ENCODE measurements around the gene CIDEB.
"Not testable (repeated sequence)": the region's sequence is repeated elsewhere in the genome, so short reads cannot be mapped to it uniquely, and the experiment has no call there.

The CIDEB gene

GRCh38 chr14:24307575-24308341 is at the start of gene CIDEB:
CIDEB (minus strand) TSS chr14:24307977; CDS start chr14:24307858, 119 bp downstream.
- no peak within 1 kb of the TSS for H3K4me3 ChIP-seq (ENCODE audit: low read length)
- TF ChIP-seq CTCF (conservative IDR thresholded peaks at IDR 0.05; ENCODE audit: low read depth, low read length): peak; percentile 98
- no peak for DNase-seq (ENCODE audit: low read depth)

- no peak for DNase-seq (ENCODE audit: low read depth)
- H3K4me3 ChIP-seq (ENCODE audit: low read length): no peak overlapping the region
- no peak for TF ChIP-seq CTCF (conservative IDR thresholded peaks at IDR 0.05; ENCODE audit: low read depth, low read length)
Observed at GRCh38 chr14:24356208-24356607, 48.4 kb upstream of the CIDEB start.

- no peak for TF ChIP-seq CTCF (conservative IDR thresholded peaks at IDR 0.05; ENCODE audit: low read depth, low read length)
- H3K4me3 ChIP-seq (ENCODE audit: low read length): no peak overlapping the region
- DNase-seq (ENCODE audit: low read depth): no peak
Observed at GRCh38 chr14:24355009-24355408, 47.2 kb upstream of the CIDEB start.

- H3K4me3 ChIP-seq (ENCODE audit: low read length); DNase-seq (ENCODE audit: low read depth): not testable (repeated sequence)
Observed at GRCh38 chr14:24354482-24354825, 46.7 kb upstream of the CIDEB start.

- no peak for DNase-seq (ENCODE audit: low read depth)
- no peak for TF ChIP-seq CTCF (conservative IDR thresholded peaks at IDR 0.05; ENCODE audit: low read depth, low read length)
- no peak overlapping the region for H3K4me3 ChIP-seq (ENCODE audit: low read length)
Observed at GRCh38 chr14:24353559-24354481, 46.0 kb upstream of the CIDEB start.

- no peak overlapping the region for H3K4me3 ChIP-seq (ENCODE audit: low read length)
- peak; percentile 18 for TF ChIP-seq CTCF (conservative IDR thresholded peaks at IDR 0.05; ENCODE audit: low read depth, low read length)
- DNase-seq (ENCODE audit: low read depth): no peak
Observed at GRCh38 chr14:24351517-24351916, 43.7 kb upstream of the CIDEB start.

GRCh38 chr14:24349742-24350141 is 42.0 kb upstream of the CIDEB start:
- no peak for TF ChIP-seq CTCF (conservative IDR thresholded peaks at IDR 0.05; ENCODE audit: low read depth, low read length)
- no peak overlapping the region for H3K4me3 ChIP-seq (ENCODE audit: low read length)
- no peak for DNase-seq (ENCODE audit: low read depth)
